K562 (cell line): ENCODE results near the gene MAGI2. TPM values are rescaled to one million over a fixed set of nuclear protein-coding genes. Genes with fewer than 3 reads are reported as not detected.

Experiments used
- ATAC-seq: fragments of 200-7000 bp; cut with Tn5 transposase; 3 replicates; pipeline ENCODE4 v1.9.1; 2020; ENCODE audit warnings: moderate library complexity
- BruUV-seq: library from RNA; stranded (reverse); fragments of 400-500 nt; replicated peaks from 2 replicates; lab custom pipeline; 2021; lab: Mats Ljungman, UMichigan
- CTCF ChIA-PET: fragments of 300-600 bp; formaldehyde crosslinking; extraction: SDS; loops from one replicate; lab custom pipeline; 2021; ENCODE audit warnings: low intra/inter-chr PET ratio; lab: Yijun Ruan, JAX
- POLR2A ChIA-PET: fragments of 300-600, 350-650 bp; sonication (Branson Sonifier 250); formaldehyde crosslinking; extraction: SDS; loops from one replicate; lab custom pipeline; 2021; ENCODE audit warnings: antibody characterized with exemption, inconsistent platforms; lab: Yijun Ruan, JAX
- DNase-seq, 4 experiments: peaks; one replicate each; pipeline versions ENCODE4 v3.0.0 to v3.0.0-alpha.2; 2011 to 2018; ENCODE audit warnings: low spot score in 3 of 4, mixed read lengths in 3 of 4; ENCODE audit errors: extremely low read depth in 1 of 4
- FAIRE-seq: peaks from 2 replicates; lab custom pipeline; 2011; peaks lifted over from hg19 to GRCh38; lab: Jason Lieb, UNC
- H2AFZ ChIP-seq: 2 replicates; pipeline ENCODE4 v1.6.0; 2011; ENCODE audit warnings: low read depth, low read length, control low read depth, inconsistent platforms
- H3K27ac ChIP-seq: fragments of 200-600 bp; 3 replicates; pipeline ENCODE4 v1.8.0; 2011; ENCODE audit warnings: low read depth, mild to moderate bottlenecking, control low read depth, inconsistent platforms, low read length, moderate library complexity, mixed read lengths; ENCODE audit errors: extremely low read depth
- H3K27me3 ChIP-seq, 2 experiments: fragments of 300-600 bp in 1 of 2; 2 replicates in 1 of 2; 3 replicates in 1 of 2; pipeline versions ENCODE4 v1.6.0 to v1.8.0; 2011; ENCODE audit warnings: inconsistent platforms in 2 of 2, low read length in 2 of 2, mild to moderate bottlenecking in 1 of 2, mixed read lengths in 1 of 2, moderate library complexity in 1 of 2; ENCODE audit not compliant: control insufficient read depth in 2 of 2, insufficient read depth in 2 of 2
- H3K36me3 ChIP-seq: fragments of 300-600 bp; 3 replicates; pipeline ENCODE4 v1.8.0; 2011; ENCODE audit warnings: mild to moderate bottlenecking, low read length, inconsistent platforms; ENCODE audit not compliant: control insufficient read depth, insufficient read depth
- H3K4me1 ChIP-seq, 2 experiments: fragments of 200-600 bp in 1 of 2; replicated peaks in 1 of 2; 2 replicates in 1 of 2; 3 replicates in 1 of 2; pipeline versions ENCODE4 v1.5.1 to v1.8.0; 2011; ENCODE audit warnings: inconsistent platforms in 2 of 2, low read length in 2 of 2, mild to moderate bottlenecking in 1 of 2, mixed read lengths in 1 of 2, moderate library complexity in 1 of 2; ENCODE audit not compliant: control insufficient read depth in 2 of 2, insufficient read depth in 2 of 2
- H3K4me2 ChIP-seq: 2 replicates; pipeline ENCODE4 v1.6.1; 2011; ENCODE audit warnings: low read length, control low read depth, inconsistent platforms, mixed read lengths; ENCODE audit not compliant: insufficient read depth
- H3K4me3 ChIP-seq: fragments of 200-600 bp; sonication (generic), shearing (Covaris generic); 2 replicates; pipeline ENCODE4 v1.5.1; 2016; ENCODE audit warnings: control low read depth, inconsistent platforms
- H3K79me2 ChIP-seq: fragments of 200-600 bp; 3 replicates; pipeline ENCODE4 v1.8.0; 2011; ENCODE audit warnings: low read length, inconsistent platforms; ENCODE audit not compliant: control insufficient read depth, insufficient read depth
- H3K9ac ChIP-seq, 2 experiments: 2 replicates each; pipeline versions ENCODE4 v1.6.0 to v1.6.1; 2011; ENCODE audit warnings: low read depth in 2 of 2, low read length in 2 of 2, control low read depth in 1 of 2, inconsistent platforms in 1 of 2, mild to moderate bottlenecking in 1 of 2, mixed read lengths in 1 of 2; ENCODE audit not compliant: insufficient read depth in 1 of 2
- H3K9me1 ChIP-seq: one replicate; pipeline ENCODE4 v1.6.0; 2011; ENCODE audit warnings: inconsistent platforms, mild to moderate bottlenecking, low read length, moderate library complexity; ENCODE audit not compliant: control insufficient read depth, insufficient read depth
- H3K9me3 ChIP-seq: replicated peaks from 2 replicates; pipeline ENCODE4 v1.5.1; 2011; ENCODE audit warnings: low read depth, low read length, inconsistent platforms; ENCODE audit not compliant: control insufficient read depth, insufficient read depth
- H4K20me1 ChIP-seq: replicated peaks from 2 replicates; pipeline ENCODE4 v1.6.1; 2011; ENCODE audit warnings: low read length, inconsistent platforms, mixed read lengths; ENCODE audit not compliant: control insufficient read depth, insufficient read depth
- BRF1 ChIP-seq: IDR thresholded peaks from 3 replicates; pipeline ENCODE4 v1.6.1; 2011; ENCODE audit warnings: borderline replicate concordance, mild to moderate bottlenecking; ENCODE audit not compliant: insufficient read length; ENCODE audit errors: extremely low read depth
- EHMT2 ChIP-seq: fragments of 450-650 bp; IDR thresholded peaks from 2 replicates; pipeline ENCODE4 v1.6.1; 2018; ENCODE audit warnings: antibody characterized with exemption
- FOXA3 ChIP-seq, 2 experiments: fragments of 450-650 bp in 1 of 2; sonication (generic) in 1 of 2; formaldehyde crosslinking; IDR thresholded peaks in 1 of 2; conservative IDR thresholded peaks in 1 of 2; 2 replicates each; pipeline versions ENCODE4 v1.4.0 to v1.8.0; 2020 to 2022; ENCODE audit warnings: mild to moderate bottlenecking in 2 of 2, missing genetic modification reagents in 1 of 2
- FOXK2 ChIP-seq, 2 experiments: fragments of 450-650 bp; IDR thresholded peaks in 1 of 2; conservative IDR thresholded peaks in 1 of 2; 2 replicates each; pipeline ENCODE4 v1.6.1; 2016; ENCODE audit warnings: low read depth in 2 of 2, mild to moderate bottlenecking in 1 of 2
- HLTF ChIP-seq: fragments of 450-650 bp; IDR thresholded peaks from 2 replicates; pipeline ENCODE4 v1.6.1; 2016
- MTA1 ChIP-seq: fragments of 450-650 bp; IDR thresholded peaks from 2 replicates; pipeline ENCODE4 v1.6.1; 2017; ENCODE audit warnings: borderline replicate concordance
- MXI1 ChIP-seq: IDR thresholded peaks from 2 replicates; pipeline ENCODE4 v1.6.1; 2011; ENCODE audit warnings: low read depth, mild to moderate bottlenecking, improper control_type of control experiment, low read length
- RBFOX2 ChIP-seq: fragments of 200-400 bp; formaldehyde crosslinking; IDR thresholded peaks from 2 replicates; pipeline ENCODE4 v1.6.1; 2017; ENCODE audit warnings: low read depth, mild to moderate bottlenecking, low read length, moderate library complexity
- SNAPC5 ChIP-seq: fragments of 250-450 bp; sonication (Bioruptor Pico); IDR thresholded peaks from 2 replicates; pipeline ENCODE4 v1.8.0; 2021; ENCODE audit warnings: moderate library complexity, mild to moderate bottlenecking, inconsistent platforms
- TEAD2 ChIP-seq: fragments of 450-650 bp; IDR thresholded peaks from 2 replicates; pipeline ENCODE4 v1.6.1; 2016; ENCODE audit warnings: missing genetic modification characterization, control low read depth, missing compliant biosample characterization
- ZNF444 ChIP-seq: fragments of 250-450 bp; sonication (Bioruptor Pico); IDR thresholded peaks from 2 replicates; pipeline ENCODE4 v1.4.0; 2020; ENCODE audit warnings: mild to moderate bottlenecking, moderate library complexity
- WGBS: fragments of 100-300 bp; shearing (Covaris generic); methylation state at CpG from one replicate; pipeline ENCODE4 v1.1.6; 2016; ENCODE audit warnings: low coverage, mixed read lengths; ENCODE audit not compliant: insufficient coverage; ENCODE audit errors: missing lambda C conversion rate; 5-methylcytosine and 5-hydroxymethylcytosine counted together
- in situ Hi-C: fragments of 300-500 bp; cut with MboI; formaldehyde crosslinking; loops from 4 replicates; pipeline ENCODE4 v1.15.0; 2018; ENCODE audit warnings: inconsistent platforms, mixed read lengths
- intact Hi-C: fragments of 100-400 bp; cut with micrococcal nuclease; formaldehyde crosslinking; loops from 2 replicates; pipeline ENCODE4 v1.14.2; 2022
- polyA plus RNA-seq, 8 experiments: library from polyadenylated mRNA; depleted of rRNA in 4 of 8; stranded (reverse) in 5 of 8; unstranded in 3 of 8; fragments of >200 nt; fragmentation: Nextera tagmentation in 2 of 8; fragmentation: Illumina TruSeq in 1 of 8; extraction: Ambion mirVana in 2 of 8; extraction: Trizol in 1 of 8; gene quantifications; 2 replicates each; pipeline versions ENCODE4 v1.2.1 to v1.2.3, GENCODE V29; 2011 to 2014; ENCODE audit warnings: inconsistent platforms in 1 of 8, missing spikeins in 1 of 8
- total RNA-seq, 7 experiments: library from RNA; depleted of rRNA in 6 of 7; stranded (reverse); fragments of >200 nt in 6 of 7; fragmentation: Illumina TruSeq in 2 of 7; extraction: Trizol in 2 of 7; gene quantifications; 2 replicates each; pipeline versions ENCODE4 v1.2.1 to v1.2.3, GENCODE V29; 2011 to 2021; ENCODE audit warnings: low replicate concordance in 1 of 7
- TF ChIP-seq, protein P1 (sequence below), 2 experiments: fragments of 450-650 bp; IDR thresholded peaks; 2 replicates each; pipeline ENCODE4 v1.6.1; 2016; ENCODE audit warnings: mild to moderate bottlenecking in 2 of 2, borderline replicate concordance in 1 of 2, low read depth in 1 of 2, moderate library complexity in 1 of 2

The MAGI2 gene
- total and polyA plus RNA-seq, 9 of the 15 experiments (the other 6 are each of a cell fraction or from before 2014, with no cell fraction given) = 0.27 to 1.4 (median 0.70) TPM

GRCh38 chr7:78103475-78103874 is 1350.0 kb downstream of the MAGI2 start:
- Histone ChIP-seq H3K9me3 (no peaks in the 10 kb centered on the region), H3K4me2 (no peak overlapping the region), H4K20me1 (no peaks in the 10 kb centered on the region), H3K4me1 (no peaks in the 10 kb centered on the region), H3K27ac (no peak overlapping the region), H3K36me3 (no peaks in the 10 kb centered on the region), H3K9me1 (no peaks in the 10 kb centered on the region), H2AFZ (0 out of 2 replicates have a peak overlapping the region, but pooled peaks have one; percentile 30), H3K27me3 (peaks cover 0 to 3% of the 10 kb centered on the region in 2 experiments; a peak in 1 of 5 replicates), H3K79me2 (no peaks in the 10 kb centered on the region), H3K4me3 (no peak overlapping the region), H3K9ac (no peak overlapping the region)
- FAIRE-seq = no peak
- no TSS peak for BruUV-seq
- 1% methylated on average over 4 of the region's 4 CpGs for whole genome bisulfite sequencing
- ATAC-seq = no peak
- CTCF ChIA-PET = no interaction called here
- POLR2A ChIA-PET = no interaction called here
- intact Hi-C loops (no loop called here), in situ Hi-C loops (no loop called here)
- TF ChIP-seq BRF1 = no peak
- no peak for TF ChIP-seq MTA1
- TF ChIP-seq HLTF = no peak
- no peak for TF ChIP-seq EHMT2
- TF ChIP-seq FOXA3 (CRISPR knock-in tag; conservative IDR thresholded peaks at IDR 0.05 in 1 of 2, IDR thresholded peaks at IDR 0.05 in 1 of 2) = no peak
- no peak for TF ChIP-seq SNAPC5
- TF ChIP-seq TEAD2 = no peak
- no peak for TF ChIP-seq ZNF444 (CRISPR knock-in tag)
- TF ChIP-seq, protein P1, sequence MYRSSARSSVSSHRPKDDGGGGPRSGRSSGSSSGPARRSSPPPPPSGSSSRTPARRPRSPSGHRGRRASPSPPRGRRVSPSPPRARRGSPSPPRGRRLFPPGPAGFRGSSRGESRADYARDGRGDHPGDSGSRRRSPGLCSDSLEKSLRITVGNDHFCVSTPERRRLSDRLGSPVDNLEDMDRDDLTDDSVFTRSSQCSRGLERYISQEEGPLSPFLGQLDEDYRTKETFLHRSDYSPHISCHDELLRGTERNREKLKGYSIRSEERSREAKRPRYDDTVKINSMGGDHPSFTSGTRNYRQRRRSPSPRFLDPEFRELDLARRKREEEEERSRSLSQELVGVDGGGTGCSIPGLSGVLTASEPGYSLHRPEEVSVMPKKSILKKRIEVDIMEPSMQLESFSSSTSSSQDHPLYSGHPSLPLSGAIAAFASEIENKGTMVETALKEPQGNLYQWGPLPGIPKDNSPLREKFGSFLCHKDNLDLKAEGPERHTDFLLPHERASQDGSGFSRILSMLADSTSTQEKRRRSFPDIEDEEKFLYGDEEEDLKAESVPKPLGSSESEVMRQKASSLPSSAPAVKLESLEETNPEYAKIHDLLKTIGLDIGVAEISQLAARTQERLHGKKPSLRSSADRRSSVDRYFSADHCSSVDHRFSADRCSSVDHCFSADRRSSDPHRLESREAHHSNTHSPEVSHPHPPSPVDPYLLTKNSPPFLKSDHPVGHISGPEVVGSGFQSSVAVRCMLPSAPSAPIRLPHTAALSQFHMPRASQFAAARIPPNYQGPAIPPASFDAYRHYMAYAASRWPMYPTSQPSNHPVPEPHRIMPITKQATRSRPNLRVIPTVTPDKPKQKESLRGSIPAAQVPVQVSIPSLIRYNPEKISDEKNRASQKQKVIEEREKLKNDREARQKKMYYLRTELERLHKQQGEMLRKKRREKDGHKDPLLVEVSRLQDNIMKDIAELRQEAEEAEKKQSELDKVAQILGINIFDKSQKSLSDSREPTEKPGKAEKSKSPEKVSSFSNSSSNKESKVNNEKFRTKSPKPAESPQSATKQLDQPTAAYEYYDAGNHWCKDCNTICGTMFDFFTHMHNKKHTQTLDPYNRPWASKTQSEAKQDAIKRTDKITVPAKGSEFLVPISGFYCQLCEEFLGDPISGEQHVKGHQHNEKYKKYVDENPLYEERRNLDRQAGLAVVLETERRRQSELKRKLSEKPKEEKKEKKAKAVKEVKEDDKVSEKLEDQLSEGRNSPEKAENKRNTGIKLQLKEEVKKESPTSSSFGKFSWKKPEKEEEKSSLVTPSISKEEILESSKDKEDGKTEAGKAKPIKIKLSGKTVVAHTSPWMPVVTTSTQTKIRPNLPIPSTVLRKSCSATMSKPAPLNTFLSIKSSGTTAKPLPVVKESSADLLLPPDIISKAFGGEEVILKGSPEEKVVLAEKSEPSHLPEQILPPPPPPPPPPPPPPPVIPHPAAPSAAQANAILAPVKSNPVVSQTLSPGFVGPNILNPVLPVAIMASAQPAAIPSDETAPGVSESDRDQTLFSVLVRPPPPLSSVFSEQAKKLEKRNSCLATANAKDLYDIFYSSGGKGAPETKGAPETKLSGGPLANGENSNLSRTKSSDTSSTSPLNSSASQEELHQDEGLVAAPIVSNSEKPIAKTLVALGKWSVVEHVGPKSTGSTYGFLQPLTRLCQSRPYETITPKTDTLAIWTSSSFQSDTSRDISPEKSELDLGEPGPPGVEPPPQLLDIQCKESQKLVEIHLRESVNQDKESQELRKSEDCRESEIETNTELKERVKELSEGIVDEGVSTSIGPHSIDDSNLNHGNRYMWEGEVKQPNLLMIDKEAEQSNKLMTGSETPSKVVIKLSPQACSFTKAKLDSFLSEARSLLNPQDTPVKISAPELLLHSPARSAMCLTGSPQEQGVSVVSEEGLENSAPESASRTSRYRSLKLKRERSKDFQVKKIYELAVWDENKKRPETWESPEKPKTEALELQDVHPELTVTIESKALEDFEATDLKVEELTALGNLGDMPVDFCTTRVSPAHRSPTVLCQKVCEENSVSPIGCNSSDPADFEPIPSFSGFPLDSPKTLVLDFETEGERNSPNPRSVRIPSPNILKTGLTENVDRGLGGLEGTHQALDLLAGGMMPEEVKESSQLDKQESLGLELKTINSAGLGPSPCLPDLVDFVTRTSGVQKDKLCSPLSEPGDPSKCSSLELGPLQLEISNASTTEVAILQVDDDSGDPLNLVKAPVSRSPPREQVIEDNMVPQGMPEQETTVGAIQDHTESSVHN (IDR thresholded peaks at IDR 0.05; ENCODE audit: borderline replicate concordance in 1 of 2, low read depth in 1 of 2) = no peak
- TF ChIP-seq MXI1 = no peak
- no peak for TF ChIP-seq RBFOX2
- TF ChIP-seq FOXK2 (conservative IDR thresholded peaks at IDR 0.05 in 1 of 2, IDR thresholded peaks at IDR 0.05 in 1 of 2; ENCODE audit: low read depth in 2 of 2) = no peak
- DNase-seq = no peak
